DOHH2 (cell line): Measurements from ENCODE around the gene SMPD3.

Source experiments
- EZH2phosphoT487 ChIP-seq: fragments of 200-600 bp; sonication (generic); IDR thresholded peaks from 2 replicates; pipeline ENCODE4 v1.6.1; 2017; ENCODE audit warnings: borderline replicate concordance, mild to moderate bottlenecking, antibody characterized with exemption, low read length, moderate library complexity, mixed read lengths
- TF ChIP-seq, protein P1 (sequence below): fragments of 200-600 bp; sonication (generic); IDR thresholded peaks from one replicate; pipeline ENCODE4 v1.5.1; 2014; ENCODE audit warnings: antibody characterized with exemption, mild to moderate bottlenecking, low read depth, low read length; ENCODE audit not compliant: poor library complexity, severe bottlenecking

DNA sequence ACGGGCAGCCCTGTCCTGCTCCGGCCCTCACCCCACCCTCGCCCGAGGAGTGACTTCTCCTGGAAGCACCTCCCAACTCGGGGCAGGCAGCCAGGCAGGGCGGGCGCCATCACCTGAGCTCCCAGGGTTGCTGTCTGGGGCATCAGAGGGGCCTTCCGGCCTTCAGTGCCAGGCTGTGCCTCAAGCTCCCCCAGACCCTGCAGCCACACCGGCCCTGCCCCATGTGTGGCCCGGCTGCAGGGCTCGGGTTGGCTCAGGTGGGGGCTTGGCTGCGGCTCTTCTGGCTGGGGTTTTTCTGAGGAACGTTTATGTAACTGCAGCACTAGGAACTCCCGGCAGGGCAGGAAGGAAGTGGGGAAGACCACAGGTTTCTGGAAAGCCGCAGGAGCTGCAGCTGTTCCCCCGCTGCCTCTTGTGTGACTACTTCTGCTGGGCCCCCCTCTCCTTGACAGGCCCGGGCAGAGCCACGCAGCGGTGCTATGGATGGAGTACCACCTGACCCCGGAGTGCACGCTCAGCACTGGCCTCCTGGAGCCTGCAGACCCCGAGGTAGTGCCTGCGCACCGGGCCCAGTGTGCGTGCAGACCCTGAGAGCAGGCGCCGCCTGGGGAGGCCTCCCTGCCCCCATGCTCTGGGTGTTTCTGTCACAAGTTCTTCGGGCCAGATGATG lies 91.9 kb downstream of the SMPD3 start:
- TF ChIP-seq, protein P1, sequence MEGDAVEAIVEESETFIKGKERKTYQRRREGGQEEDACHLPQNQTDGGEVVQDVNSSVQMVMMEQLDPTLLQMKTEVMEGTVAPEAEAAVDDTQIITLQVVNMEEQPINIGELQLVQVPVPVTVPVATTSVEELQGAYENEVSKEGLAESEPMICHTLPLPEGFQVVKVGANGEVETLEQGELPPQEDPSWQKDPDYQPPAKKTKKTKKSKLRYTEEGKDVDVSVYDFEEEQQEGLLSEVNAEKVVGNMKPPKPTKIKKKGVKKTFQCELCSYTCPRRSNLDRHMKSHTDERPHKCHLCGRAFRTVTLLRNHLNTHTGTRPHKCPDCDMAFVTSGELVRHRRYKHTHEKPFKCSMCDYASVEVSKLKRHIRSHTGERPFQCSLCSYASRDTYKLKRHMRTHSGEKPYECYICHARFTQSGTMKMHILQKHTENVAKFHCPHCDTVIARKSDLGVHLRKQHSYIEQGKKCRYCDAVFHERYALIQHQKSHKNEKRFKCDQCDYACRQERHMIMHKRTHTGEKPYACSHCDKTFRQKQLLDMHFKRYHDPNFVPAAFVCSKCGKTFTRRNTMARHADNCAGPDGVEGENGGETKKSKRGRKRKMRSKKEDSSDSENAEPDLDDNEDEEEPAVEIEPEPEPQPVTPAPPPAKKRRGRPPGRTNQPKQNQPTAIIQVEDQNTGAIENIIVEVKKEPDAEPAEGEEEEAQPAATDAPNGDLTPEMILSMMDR, result no peak
- TF ChIP-seq EZH2phosphoT487, result no peak
